ENCODE results near the gene RPL35.

Gene RPL35

GRCh38 chr9:124861342-124862229 lies at the start of gene RPL35, which contains the start of gene ARPC5L:
RPL35 (minus strand) TSS chr9:124861957; CDS start chr9:124861912, 45 bp downstream.
ARPC5L (plus strand) TSS chr9:124862130; CDS start chr9:124869291, 7,161 bp downstream.
- no peak for TF ChIP-seq Cebpa-rat (IDR thresholded peaks at IDR 0.05)
- H3K36me3 ChIP-seq: peaks cover 43 to 49% (median 47%) of the 10 kb centered on the region in 11 experiments

DNA sequence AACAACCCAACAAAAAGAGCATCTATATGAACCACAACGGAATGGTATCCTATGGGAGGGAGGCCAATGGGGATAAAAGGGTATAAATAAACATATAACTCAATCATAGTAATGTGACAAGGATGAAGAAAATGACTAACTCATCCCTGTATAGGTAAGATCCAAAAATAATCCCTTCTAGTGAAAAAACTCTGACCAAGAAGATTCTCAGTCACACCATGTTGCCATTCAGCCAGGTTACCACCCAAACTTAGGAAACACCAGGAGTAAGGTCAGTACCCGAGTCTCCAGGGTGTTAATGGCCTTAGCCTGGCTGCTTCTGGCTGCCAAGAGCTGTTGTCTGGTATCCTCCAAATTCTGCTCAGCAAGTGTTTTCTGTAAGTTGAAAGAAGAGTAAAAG lies 46.3 kb upstream of the RPL35 start:
- H3K4me2 ChIP-seq: no peak overlapping the region
- no peak overlapping the region for H3K9ac ChIP-seq
- no peak for TF ChIP-seq Cebpa-rat (IDR thresholded peaks at IDR 0.05)

More at GRCh38 chr9:124861342-124862229, at the start of gene RPL35, which contains the start of gene ARPC5L:
- Histone ChIP-seq H3K4me3 (peak within 1 kb of the TSS; percentile 84 to 100 (median 92)), H3K9me3 (replicated peaks in 1 of 11) (no peaks in the 10 kb centered on the region), H3K4me1 (peaks cover 38 to 51% (median 42%) of the 10 kb centered on the region in 10 experiments), H3K4me2 (peak within 1 kb of the TSS; percentile 88 to 99 (median 98)), H3K27ac (peak within 1 kb of the TSS; percentile 95 to 100 (median 99)), H3K27me3 (no peaks in the 10 kb centered on the region), H3K9ac (peak within 1 kb of the TSS; percentile 94 to 100 (median 99)), H4K20me1 (peaks cover 47 to 51% (median 51%) of the 10 kb centered on the region in 11 experiments)

DNA sequence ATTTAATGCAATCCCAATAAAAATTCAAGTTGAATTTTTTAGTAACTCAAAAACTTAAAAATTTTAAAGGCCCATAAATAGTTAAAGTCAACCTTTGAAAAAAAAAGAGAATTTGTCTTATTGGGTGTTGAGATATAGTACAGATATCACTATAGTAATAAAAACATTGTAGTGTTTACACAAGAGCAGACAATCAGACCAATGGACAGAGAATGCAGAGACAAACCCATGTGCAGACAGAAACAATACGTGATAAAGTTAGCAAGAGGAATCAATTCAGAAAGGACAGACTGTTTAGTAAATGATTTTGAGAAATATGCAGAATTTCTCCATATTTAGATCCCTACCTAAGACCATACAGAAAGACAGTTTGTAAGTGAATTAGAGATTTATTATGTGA lies 45.2 kb upstream of the RPL35 start:
- no peaks in the 10 kb centered on the region for H4K20me1 ChIP-seq
- no peak overlapping the region for H3K4me2 ChIP-seq
- no peak overlapping the region for H3K9ac ChIP-seq
- no peaks in the 10 kb centered on the region for H3K4me1 ChIP-seq
- no peak overlapping the region for H3K4me3 ChIP-seq
- no peaks in the 10 kb centered on the region for H3K27me3 ChIP-seq
- peaks cover 21 to 98% (median 42%) of the 10 kb centered on the region in 11 experiments; a peak in 21 of 22 replicates for H3K36me3 ChIP-seq
- no peak overlapping the region for H3K27ac ChIP-seq
- TF ChIP-seq Cebpa-rat (IDR thresholded peaks at IDR 0.05): no peak
- no peaks in the 10 kb centered on the region for H3K9me3 ChIP-seq (replicated peaks in 1 of 11)

More for the DNA sequence above, 46.3 kb upstream of the RPL35 start:
- no peaks in the 10 kb centered on the region for H3K4me1 ChIP-seq
- no peak overlapping the region for H3K4me3 ChIP-seq
- H3K27ac ChIP-seq: no peak overlapping the region
- no peaks in the 10 kb centered on the region for H4K20me1 ChIP-seq
- H3K9me3 ChIP-seq (replicated peaks in 1 of 11): no peaks in the 10 kb centered on the region
- no peaks in the 10 kb centered on the region for H3K27me3 ChIP-seq
- H3K36me3 ChIP-seq: peaks cover 16 to 98% (median 46%) of the 10 kb centered on the region in 11 experiments; a peak in 21 of 22 replicates

DNA sequence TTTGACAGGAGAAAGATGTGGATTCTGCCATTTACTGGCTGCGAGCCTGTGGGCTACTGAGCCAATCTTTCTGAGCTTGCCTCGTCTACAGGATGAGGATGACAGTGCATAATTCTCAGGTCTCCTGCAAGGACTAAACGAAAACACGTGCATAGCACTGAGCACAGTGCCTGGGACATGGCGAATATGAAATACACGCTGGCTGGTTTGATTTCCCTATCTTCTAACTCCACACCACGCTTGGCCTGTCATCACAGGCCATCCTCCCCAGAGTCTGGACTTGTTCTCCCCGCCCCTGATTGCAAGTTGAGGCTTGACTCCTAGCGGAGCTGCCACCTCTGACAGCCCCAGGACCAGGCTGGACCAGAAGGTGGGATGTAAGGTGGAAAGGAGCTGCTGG lies 38.1 kb upstream of the RPL35 start:
- Histone ChIP-seq H4K20me1 (peaks cover 0 to 10% (median 0%) of the 10 kb centered on the region in 11 experiments; a peak in 4 of 22 replicates), H3K4me3 (no peak overlapping the region), H3K4me1 (peaks cover 0 to 5% (median 2%) of the 10 kb centered on the region in 10 experiments; a peak in 7 of 20 replicates), H3K9ac (0 out of 22 replicates have a peak overlapping the region, but pooled peaks of 1 of the 11 experiments have one; percentile 29), H3K4me2 (no peak overlapping the region), H3K36me3 (peaks cover 22 to 86% (median 41%) of the 10 kb centered on the region in 11 experiments; a peak in 20 of 22 replicates), H3K9me3 (replicated peaks in 1 of 11) (no peaks in the 10 kb centered on the region), H3K27me3 (no peaks in the 10 kb centered on the region), H3K27ac (no peak overlapping the region)
- no peak for TF ChIP-seq Cebpa-rat (IDR thresholded peaks at IDR 0.05)

DNA sequence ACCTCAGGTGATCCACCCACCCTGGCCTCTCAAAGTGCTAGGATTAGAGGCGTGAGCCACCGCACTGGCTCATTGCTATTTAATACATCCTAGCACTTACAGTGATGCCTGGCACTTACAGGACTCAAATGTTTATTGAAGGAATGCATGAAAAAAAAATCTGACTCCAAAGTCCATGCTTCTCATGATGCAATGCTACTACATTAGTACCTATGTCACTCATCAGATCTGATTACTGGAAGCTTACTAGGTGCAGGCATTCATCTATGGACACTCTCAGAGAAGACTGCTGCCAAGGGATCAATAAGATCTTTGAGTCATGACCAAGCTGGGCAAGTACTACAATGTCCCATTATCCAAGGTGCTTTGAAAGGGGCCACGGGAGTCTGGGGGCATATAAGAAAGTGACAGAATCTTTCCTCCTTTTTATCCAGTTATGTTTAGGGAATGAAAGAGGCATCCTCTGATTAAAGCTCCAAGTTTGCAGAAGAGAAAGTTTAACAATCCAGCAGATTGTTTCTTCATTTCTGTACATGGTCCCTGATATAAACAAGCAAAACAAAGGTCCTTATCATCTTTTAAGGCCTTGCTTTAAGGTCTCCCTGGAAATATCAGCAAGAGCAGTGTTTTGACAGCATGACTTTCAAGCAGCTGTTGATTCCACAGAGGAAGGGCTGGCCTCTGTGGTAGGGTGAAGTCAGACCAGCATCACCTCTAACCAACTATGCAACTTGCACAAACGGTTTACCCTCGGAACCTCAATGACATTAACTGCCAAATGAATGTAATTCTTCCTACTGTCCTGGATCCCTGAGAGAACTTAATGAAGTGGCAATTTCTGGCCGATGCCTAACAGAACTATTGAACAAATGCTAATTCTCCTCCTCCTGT lies 36.1 kb upstream of the RPL35 start:
- peaks cover 0 to 12% (median 0%) of the 10 kb centered on the region in 11 experiments; a peak in 4 of 22 replicates for H4K20me1 ChIP-seq
- H3K27ac ChIP-seq: no peak overlapping the region
- no peaks in the 10 kb centered on the region for H3K27me3 ChIP-seq
- H3K9ac ChIP-seq: peak overlapping the region in 1 of 11 experiments; percentile 19; a peak in 1 of 22 replicates
- TF ChIP-seq Cebpa-rat (IDR thresholded peaks at IDR 0.05): no peak
- no peak overlapping the region for H3K4me3 ChIP-seq
- no peak overlapping the region for H3K4me2 ChIP-seq
- peaks cover 20 to 82% (median 44%) of the 10 kb centered on the region in 11 experiments; a peak in 21 of 22 replicates for H3K36me3 ChIP-seq
- H3K9me3 ChIP-seq (replicated peaks in 1 of 11): no peaks in the 10 kb centered on the region
- H3K4me1 ChIP-seq: peaks cover 0 to 16% (median 13%) of the 10 kb centered on the region in 10 experiments; a peak in 13 of 20 replicates

- peak overlapping the region in 2 of 11 experiments; percentile 35 to 44; a peak in 4 of 22 replicates for H3K4me2 ChIP-seq
- H4K20me1 ChIP-seq: peaks cover 0 to 12% (median 0%) of the 10 kb centered on the region in 11 experiments; a peak in 4 of 22 replicates
- H3K9me3 ChIP-seq (replicated peaks in 1 of 11): no peaks in the 10 kb centered on the region
- H3K9ac ChIP-seq: peak overlapping the region; percentile 4 to 59 (median 44); a peak in 14 of 22 replicates
- peaks cover 25 to 93% (median 53%) of the 10 kb centered on the region in 11 experiments; a peak in 21 of 22 replicates for H3K36me3 ChIP-seq
- H3K4me1 ChIP-seq: peaks cover 0 to 19% (median 13%) of the 10 kb centered on the region in 10 experiments; a peak in 15 of 20 replicates
- H3K4me3 ChIP-seq: no peak overlapping the region
- no peak for TF ChIP-seq Cebpa-rat (IDR thresholded peaks at IDR 0.05)
- no peaks in the 10 kb centered on the region for H3K27me3 ChIP-seq
- peak overlapping the region in 7 of 11 experiments; percentile 20 to 64 (median 50); a peak in 11 of 22 replicates for H3K27ac ChIP-seq
These were observed 33.0 kb upstream of the RPL35 start for GRCh38 chr9:124894741-124895170.

GRCh38 chr9:124894035-124894740 lies 32.4 kb upstream of the RPL35 start:
- Histone ChIP-seq H3K27me3 (no peaks in the 10 kb centered on the region), H3K9me3 (replicated peaks in 1 of 11) (no peaks in the 10 kb centered on the region), H3K4me2 (peak overlapping the region in 5 of 11 experiments; percentile 2 to 44 (median 35); a peak in 5 of 22 replicates), H3K36me3 (peaks cover 26 to 93% (median 51%) of the 10 kb centered on the region in 11 experiments), H4K20me1 (peaks cover 0 to 12% (median 0%) of the 10 kb centered on the region in 11 experiments; a peak in 4 of 22 replicates), H3K27ac (peak overlapping the region in 4 of 11 experiments; percentile 20 to 64 (median 52); a peak in 4 of 22 replicates), H3K4me3 (no peak overlapping the region), H3K4me1 (peaks cover 0 to 25% (median 15%) of the 10 kb centered on the region in 10 experiments; a peak in 16 of 20 replicates), H3K9ac (peak overlapping the region in 6 of 11 experiments; percentile 4 to 59 (median 33); a peak in 8 of 22 replicates)
- no peak for TF ChIP-seq Cebpa-rat (IDR thresholded peaks at IDR 0.05)

Data from BLaER1 treated with 17β-estradiol and CSF1 and Interleukin-3, amounts not matched to agents 10 nM and 100 nM (cell line).